Islet precursor cell (in vitro differentiated cells): ENCODE results near the gene SRGAP2.
"Not testable (repeated sequence)": the region's sequence is repeated elsewhere in the genome, so short reads cannot be mapped to it uniquely, and the experiment has no call there.

Source experiments
- DNase-seq: peaks from one replicate; pipeline ENCODE4 v3.0.0-alpha.2; 2018

SRGAP2 gene

GRCh38 chr1:206203364-206204158 is at the start of gene SRGAP2:
Gene SRGAP2, plus strand, starts transcription at chr1:206203541. Its CDS starts 2,430 bp downstream, at chr1:206205971.
- DNase-seq = peak; percentile 69

- not testable (repeated sequence) for DNase-seq
Observed at GRCh38 chr1:206167350-206168029, 35.9 kb upstream of the SRGAP2 start.

GRCh38 chr1:206169794-206170193 is 33.5 kb upstream of the SRGAP2 start:
- DNase-seq = not testable (repeated sequence)

- not testable (repeated sequence) for DNase-seq
Observed at GRCh38 chr1:206173110-206173719, 30.1 kb upstream of the SRGAP2 start.

- DNase-seq = peak; percentile 30
Observed at GRCh38 chr1:206174182-206174868, 29.0 kb upstream of the SRGAP2 start.

DNA sequence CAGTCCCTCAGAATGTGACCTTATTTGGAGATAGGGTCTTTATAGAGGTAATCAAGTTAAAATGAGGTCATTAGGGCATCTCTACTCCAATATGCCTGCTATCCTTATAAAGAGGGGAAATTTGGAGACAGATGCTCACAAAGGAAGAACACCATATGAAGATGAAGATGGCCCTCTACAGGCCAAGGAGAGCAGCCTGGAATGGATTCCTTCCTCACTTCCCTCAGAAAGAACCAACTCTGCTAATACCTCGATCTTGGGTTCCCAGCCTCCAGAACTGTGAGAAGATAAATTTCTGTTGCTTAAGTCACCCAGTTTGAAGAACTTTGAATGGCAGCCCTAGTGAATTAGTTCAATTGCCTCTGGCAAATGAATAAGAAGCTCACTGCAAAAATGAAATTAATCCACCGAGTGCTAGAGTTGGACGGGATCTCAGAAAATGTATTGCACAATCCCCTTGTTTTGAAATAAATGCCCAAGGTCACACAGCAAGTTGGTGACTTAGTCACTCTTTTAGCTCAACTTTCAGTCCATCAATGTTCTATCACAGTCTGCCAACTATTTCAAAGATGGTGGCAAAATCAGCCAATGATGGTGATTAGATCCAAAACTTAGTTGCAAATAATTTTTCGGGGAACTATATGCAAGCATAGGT is 27.8 kb upstream of the SRGAP2 start:
- DNase-seq = peak; percentile 22

DNA sequence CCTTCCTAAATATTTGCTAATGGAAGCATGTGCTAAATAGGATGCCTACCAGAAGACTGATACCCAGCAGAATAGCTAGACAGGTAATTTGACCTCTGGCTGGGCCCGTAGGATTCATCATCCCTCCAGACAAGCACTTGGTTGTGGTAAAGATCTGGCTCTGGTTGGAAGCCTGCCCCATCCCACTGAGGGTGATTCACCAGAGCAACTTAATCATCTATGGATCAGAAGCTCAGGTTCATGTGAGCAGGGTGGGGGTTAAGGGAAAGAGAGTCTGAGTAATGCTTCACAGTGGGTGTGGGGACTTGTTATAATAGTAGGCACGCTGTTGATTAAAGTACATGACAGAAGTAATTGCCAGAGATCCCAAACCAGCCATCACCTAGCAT is 27.2 kb upstream of the SRGAP2 start:
- DNase-seq = not testable (repeated sequence)

DNA sequence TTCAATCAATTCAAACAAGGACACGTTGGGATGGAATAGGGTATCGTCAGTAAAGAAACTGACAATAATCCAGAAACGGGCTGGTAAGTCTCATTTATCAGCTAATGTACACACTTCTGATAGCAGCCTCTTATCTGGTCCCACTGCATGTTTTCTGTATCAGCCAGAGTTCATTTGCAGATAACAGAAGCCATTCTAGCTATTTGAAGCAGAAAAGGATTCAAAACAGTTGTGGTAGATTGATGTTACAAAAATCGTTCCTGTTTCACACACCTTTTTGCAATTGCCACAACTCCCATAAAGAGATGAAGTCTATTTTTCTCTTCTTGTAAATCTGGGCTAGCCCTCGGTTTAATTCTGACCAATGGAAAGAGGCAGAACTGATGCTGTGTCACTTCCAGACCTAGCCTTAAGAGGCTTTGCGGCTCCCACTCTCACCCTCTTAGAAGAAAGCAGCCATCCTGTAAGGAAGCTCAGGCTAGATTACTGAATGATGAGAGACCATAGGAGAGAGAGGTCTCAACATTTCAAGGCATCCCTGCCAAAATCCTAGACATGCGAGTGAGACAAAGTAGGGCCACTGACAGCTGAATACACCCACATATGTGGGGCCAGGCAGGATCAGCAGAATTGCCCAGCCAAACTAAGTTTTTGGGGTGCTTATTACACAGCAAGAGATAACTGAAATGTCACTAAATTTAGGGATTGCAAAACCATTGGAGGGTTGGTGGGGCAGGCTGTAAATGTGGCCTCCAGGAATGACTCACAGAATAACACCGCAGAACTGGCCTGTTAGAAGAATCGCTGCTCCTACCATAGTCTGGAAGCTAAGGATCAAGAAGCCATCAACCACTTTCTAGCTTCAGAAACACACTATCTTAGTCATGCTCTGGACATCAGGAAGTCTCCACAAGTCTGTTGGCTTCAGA is 25.0 kb upstream of the SRGAP2 start:
- DNase-seq = peak; percentile 54

DNA sequence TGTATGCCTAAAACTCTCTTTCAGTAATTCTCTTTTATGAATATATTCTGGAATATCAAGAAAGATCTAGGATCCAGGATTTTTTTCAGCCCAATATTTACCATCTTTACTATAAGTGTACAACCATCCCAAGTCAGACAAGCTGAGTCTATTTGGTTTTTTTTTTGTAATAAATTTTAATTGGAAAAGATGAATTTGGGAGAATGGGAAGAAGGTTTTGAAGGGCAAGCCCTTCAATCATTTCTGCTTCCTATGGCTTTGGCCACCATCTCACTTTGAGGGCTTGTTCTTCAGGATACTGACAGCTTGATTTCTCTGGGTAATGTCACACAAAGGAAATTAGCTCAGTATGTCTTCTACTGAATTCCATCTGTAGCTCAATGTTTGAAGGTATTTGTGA is 23.7 kb upstream of the SRGAP2 start:
- DNase-seq = not testable (repeated sequence)

- DNase-seq = not testable (repeated sequence)
Observed at GRCh38 chr1:206182368-206183317, 20.7 kb upstream of the SRGAP2 start.

DNA sequence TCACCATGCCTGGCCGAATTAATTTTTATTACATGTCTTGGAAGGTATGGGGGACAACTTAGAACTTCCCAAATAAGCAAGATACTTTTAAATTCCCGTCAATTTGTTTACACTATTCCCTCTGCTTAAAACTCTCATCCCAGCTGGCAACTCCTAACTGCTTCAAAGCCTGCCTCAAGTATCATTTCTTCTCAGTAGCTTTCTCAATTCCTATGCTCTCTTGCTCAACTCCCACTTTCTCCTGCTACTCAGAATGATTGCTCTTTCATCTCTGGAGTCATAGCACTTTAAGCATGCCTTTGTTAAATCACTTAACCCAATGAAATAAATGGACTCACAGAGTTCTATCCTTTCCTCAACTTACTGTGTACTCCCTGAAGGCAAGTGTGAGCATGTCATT is 19.6 kb upstream of the SRGAP2 start:
- DNase-seq = not testable (repeated sequence)

DNA sequence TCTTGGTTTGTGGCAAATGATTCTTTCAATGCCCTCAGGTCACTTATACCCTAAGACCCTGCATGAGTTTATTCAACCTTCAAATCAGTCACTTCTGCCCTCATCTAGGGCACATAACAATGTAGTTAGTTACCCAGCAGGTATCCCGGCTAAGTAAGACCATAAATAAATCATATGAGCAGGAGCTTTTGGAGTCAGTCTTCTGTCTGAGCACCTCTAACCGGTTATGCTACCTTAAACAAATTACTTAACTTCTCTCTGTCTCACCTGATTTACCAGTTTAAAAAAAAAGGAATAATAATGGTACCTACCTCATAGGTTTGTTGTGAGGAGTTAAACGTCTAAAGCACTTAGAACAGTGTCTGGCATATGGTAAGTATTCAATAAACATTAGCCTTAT is 17.6 kb upstream of the SRGAP2 start:
- not testable (repeated sequence) for DNase-seq

DNA sequence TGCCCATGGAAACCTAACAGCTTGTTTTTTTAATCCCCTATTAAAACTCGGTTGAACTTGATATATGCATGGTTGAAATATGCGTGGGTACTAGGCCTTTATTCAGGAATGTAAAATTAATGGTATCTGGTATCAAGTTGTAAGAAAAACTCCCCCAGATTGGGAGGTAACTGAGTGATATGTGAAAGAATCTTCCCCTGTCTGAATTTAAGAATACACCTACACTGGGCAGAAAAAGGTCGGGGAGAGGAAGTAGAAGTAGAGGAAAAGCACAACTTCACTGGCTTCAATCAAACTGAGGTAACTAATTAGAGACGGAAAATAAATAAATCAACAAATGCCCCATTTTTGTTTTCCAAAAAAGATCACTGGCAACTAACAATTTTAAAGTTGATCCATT is 16.5 kb upstream of the SRGAP2 start:
- not testable (repeated sequence) for DNase-seq

DNA sequence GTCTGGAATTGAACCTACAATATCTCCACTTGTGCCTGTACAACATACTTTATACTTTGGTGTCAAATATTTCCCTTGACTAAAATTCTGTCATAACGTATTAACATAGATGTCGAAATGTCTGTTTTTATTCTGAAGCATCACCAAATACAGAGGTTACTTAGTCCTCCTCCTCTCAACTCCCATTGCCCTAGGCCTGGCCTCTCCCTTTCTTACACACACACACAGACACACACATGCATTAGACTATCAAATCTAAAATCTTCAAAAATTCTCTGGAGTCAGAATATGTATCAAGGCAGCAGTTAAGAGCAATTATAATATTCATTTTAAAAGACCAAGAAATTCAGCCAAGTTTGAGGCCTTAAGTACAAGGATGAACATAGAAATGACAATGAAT is 8.2 kb upstream of the SRGAP2 start:
- not testable (repeated sequence) for DNase-seq

DNA sequence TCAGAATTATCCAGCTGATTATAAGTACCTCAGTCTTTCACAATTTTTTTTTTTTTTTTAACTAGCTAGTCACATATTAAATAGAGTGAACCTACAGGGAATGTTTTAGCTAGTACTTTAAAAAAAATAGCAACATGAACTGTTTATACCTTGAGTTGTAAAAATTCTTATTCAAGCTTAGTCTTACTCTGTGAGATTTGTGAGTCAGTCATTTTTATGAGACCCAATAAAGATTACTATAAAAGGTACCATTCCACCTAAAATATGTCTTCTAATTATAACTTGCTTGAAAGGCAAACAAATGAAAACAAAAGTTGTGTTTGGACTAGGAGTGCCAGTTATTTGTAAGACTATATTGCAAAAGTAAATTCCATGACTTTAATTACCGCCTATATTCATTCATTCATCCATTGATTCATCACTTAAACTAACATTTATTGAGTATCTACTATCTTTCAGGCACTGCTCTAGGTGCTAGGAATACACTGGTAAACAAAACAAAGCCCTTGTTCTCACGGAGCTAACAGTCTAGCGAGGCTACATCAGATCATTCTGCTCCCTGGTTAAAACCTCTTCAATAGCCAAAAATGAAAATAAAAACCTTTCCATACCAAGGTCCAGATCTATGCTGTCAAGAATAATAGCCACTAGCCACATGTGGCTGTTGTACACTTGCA is 6.5 kb upstream of the SRGAP2 start:
- not testable (repeated sequence) for DNase-seq

GRCh38 chr1:206202789-206203363 is 465 bp upstream of the SRGAP2 start, which contains the start of gene FAM72A:
Gene FAM72A, minus strand, starts transcription at chr1:206202839. Its CDS starts 814 bp downstream, at chr1:206202025.
- peak; percentile 100 for DNase-seq

- DNase-seq = not testable (repeated sequence)
Observed at GRCh38 chr1:206204159-206204511, 794 bp downstream of the SRGAP2 start.

DNA sequence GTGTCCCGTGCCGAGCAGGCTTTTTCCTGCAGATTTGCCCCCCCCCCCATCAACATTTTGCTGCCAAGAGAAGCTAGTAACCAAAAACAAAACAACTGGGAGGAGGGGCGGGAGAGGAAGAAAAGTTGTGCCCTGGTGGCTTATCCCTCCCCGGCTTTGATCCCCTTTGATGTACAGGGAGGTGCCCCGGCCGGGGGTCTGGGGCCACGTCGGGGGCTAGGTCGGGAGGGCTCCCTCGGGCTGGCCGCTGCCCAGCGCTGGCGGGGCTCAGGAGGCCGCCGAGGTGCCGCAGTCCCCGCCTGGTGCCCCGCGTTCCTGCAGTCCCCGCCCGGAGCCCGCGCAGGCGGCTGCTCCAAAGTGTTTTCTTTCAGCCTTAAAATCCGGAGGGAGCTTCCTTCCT is 1.5 kb downstream of the SRGAP2 start:
- peak; percentile 28 for DNase-seq

- not testable (repeated sequence) for DNase-seq
Observed at GRCh38 chr1:206205569-206205968, 2.2 kb downstream of the SRGAP2 start.
